ENCODE results near the gene TECPR1.

DNA sequence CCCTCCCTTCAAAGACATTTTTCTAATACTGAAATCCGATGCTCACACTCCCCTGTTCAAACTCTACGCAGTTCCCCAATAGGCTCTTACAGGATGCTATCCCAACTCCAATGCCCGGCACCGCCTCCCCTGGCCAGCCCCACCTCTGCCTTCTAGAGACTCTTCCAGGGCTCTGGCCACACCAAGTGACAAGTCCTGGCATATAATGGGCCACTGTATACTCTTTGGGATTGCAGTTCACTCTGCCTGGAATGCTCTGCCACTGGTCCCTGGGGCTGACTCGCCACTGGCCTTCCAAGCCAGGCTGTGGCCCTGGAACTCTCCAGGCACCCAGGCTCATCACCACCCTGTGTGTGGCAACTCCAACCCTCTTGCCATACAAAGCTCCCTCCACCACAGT is 26.4 kb upstream of the TECPR1 start:
- TF ChIP-seq, protein P1, sequence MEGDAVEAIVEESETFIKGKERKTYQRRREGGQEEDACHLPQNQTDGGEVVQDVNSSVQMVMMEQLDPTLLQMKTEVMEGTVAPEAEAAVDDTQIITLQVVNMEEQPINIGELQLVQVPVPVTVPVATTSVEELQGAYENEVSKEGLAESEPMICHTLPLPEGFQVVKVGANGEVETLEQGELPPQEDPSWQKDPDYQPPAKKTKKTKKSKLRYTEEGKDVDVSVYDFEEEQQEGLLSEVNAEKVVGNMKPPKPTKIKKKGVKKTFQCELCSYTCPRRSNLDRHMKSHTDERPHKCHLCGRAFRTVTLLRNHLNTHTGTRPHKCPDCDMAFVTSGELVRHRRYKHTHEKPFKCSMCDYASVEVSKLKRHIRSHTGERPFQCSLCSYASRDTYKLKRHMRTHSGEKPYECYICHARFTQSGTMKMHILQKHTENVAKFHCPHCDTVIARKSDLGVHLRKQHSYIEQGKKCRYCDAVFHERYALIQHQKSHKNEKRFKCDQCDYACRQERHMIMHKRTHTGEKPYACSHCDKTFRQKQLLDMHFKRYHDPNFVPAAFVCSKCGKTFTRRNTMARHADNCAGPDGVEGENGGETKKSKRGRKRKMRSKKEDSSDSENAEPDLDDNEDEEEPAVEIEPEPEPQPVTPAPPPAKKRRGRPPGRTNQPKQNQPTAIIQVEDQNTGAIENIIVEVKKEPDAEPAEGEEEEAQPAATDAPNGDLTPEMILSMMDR (conservative IDR thresholded peaks at IDR 0.05; ENCODE audit: low read length), result no peak
- TF ChIP-seq EZH2phosphoT487 (IDR thresholded peaks at IDR 0.05; ENCODE audit: borderline replicate concordance, low read depth, low read length), result no peak
